HUES64 (cell line): ENCODE data around the gene D2HGDH.
A peak's percentile ranks its signal among the peaks of the same experiment; 100 is the strongest.
"Not testable (repeated sequence)": the region's sequence is repeated elsewhere in the genome, so short reads cannot be mapped to it uniquely, and the experiment has no call there.

Experiments used
- H3K27ac ChIP-seq: 2 replicates; pipeline ENCODE4 v1.7.0; 2013; ENCODE audit warnings: low read depth, low read length, inconsistent platforms
- H3K27me3 ChIP-seq: 2 replicates; pipeline ENCODE4 v1.6.1; 2013; ENCODE audit warnings: mild to moderate bottlenecking, low read length; ENCODE audit not compliant: insufficient read depth
- H3K36me3 ChIP-seq: 2 replicates; pipeline ENCODE4 v1.6.1; 2013; ENCODE audit warnings: mild to moderate bottlenecking, low read length; ENCODE audit not compliant: insufficient read depth
- H3K4me1 ChIP-seq: 2 replicates; pipeline ENCODE4 v1.6.1; 2013; ENCODE audit warnings: mild to moderate bottlenecking, low read length, moderate library complexity; ENCODE audit not compliant: insufficient read depth
- H3K4me3 ChIP-seq: 2 replicates; pipeline ENCODE4 v1.5.1; 2013; ENCODE audit warnings: mild to moderate bottlenecking, low read length, moderate library complexity
- H3K9ac ChIP-seq: 2 replicates; pipeline ENCODE4 v1.6.1; 2013; ENCODE audit warnings: mild to moderate bottlenecking, low read depth, low read length
- H3K9me3 ChIP-seq: 2 replicates; pipeline ENCODE4 v1.6.1; 2013; ENCODE audit warnings: low read depth, low read length; ENCODE audit not compliant: insufficient read depth
- WGBS: fragments of 150-250, 120-280 bp; methylation state at CpG from one replicate; pipeline ENCODE4 v1.1.7; 2013; ENCODE audit warnings: missing lambda C conversion rate; 5-methylcytosine and 5-hydroxymethylcytosine counted together

The D2HGDH gene

DNA sequence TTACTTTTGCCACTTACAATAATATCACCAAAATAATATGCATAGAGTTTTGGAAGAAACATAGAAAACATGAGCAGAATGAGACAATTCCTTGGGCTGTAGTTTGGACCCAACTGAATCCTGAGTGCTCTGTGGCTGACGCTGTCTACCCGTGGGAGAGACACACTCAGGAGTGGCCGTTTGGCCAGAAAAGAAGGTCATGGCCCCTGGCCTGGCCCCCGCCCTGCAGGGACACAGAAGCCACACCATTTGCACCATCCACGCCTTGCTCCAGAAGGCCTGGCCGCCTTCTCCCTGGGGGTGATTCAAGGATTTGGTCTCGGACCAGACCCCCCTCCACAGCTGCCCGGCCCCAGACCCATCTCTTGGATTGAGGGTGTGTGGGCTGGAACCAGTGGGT, 6.4 kb upstream of the D2HGDH start:
- Histone ChIP-seq H3K27me3 (no peaks in the 10 kb centered on the region), H3K9me3 (peaks cover 5% of the 10 kb centered on the region), H3K9ac (no peak overlapping the region), H3K4me3 (no peak overlapping the region), H3K4me1 (no peaks in the 10 kb centered on the region), H3K27ac (no peak overlapping the region), H3K36me3 (peaks cover 16% of the 10 kb centered on the region)
- 95% methylated on average over 8 of the region's 8 CpGs for WGBS

GRCh38 chr2:241728627-241729026, 5.8 kb upstream of the D2HGDH start:
- 87% methylated on average over 19 of the region's 19 CpGs for WGBS
- Histone ChIP-seq H3K36me3 (peaks cover 10% of the 10 kb centered on the region), H3K4me1 (no peaks in the 10 kb centered on the region), H3K9ac (no peak overlapping the region), H3K9me3 (no peaks in the 10 kb centered on the region; the same call in 1 of the 2 replicates), H3K27ac (no peak overlapping the region), H3K27me3 (peaks cover 6% of the 10 kb centered on the region), H3K4me3 (no peak overlapping the region)

DNA sequence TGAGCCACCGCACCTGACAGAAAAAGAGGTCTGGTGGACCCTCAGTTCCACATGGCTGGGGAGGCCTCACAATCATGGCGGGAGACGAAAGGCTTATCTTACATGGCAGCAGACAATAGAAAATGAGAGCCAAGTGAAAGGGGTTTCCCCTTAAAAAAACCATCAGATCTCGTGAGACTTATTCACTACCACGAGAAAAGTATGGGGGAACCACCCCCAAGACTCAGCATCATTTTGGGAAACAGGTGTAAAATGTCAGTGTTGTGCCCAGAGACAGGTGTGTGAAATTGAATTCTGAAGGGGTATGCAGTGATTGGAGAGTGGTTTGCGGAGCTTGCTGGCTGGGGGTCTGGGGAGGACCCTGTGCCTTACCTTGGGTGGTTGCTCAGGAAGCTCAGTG, 4.6 kb upstream of the D2HGDH start:
- H3K9me3 ChIP-seq = no peaks in the 10 kb centered on the region
- 90% methylated on average over 6 of the region's 6 CpGs for WGBS

GRCh38 chr2:241730671-241731293, 3.6 kb upstream of the D2HGDH start:
- Histone ChIP-seq H3K27ac (no peak overlapping the region), H3K9ac (no peak overlapping the region), H3K36me3 (peaks cover 4% of the 10 kb centered on the region; the same call in 1 of the 2 replicates), H3K4me1 (no peaks in the 10 kb centered on the region), H3K9me3 (no peaks in the 10 kb centered on the region), H3K27me3 (peaks cover 9% of the 10 kb centered on the region), H3K4me3 (no peak overlapping the region)
- WGBS = 91% methylated on average over 12 of the region's 12 CpGs

More for the DNA sequence above, 4.6 kb upstream of the D2HGDH start:
- Histone ChIP-seq H3K36me3 (peaks cover 4% of the 10 kb centered on the region; the same call in 1 of the 2 replicates), H3K27me3 (peaks cover 9% of the 10 kb centered on the region), H3K4me1 (no peaks in the 10 kb centered on the region), H3K4me3 (no peak overlapping the region), H3K9ac (no peak overlapping the region), H3K27ac (no peak overlapping the region)

GRCh38 chr2:241732513-241733186, 1.8 kb upstream of the D2HGDH start:
- not testable (repeated sequence) for H3K27me3 ChIP-seq, H3K9me3 ChIP-seq, H3K4me3 ChIP-seq, H3K36me3 ChIP-seq, H3K4me1 ChIP-seq, H3K9ac ChIP-seq, H3K27ac ChIP-seq
- WGBS = 44% methylated on average over 21 of the region's 26 CpGs

GRCh38 chr2:241733391-241734207, 831 bp upstream of the D2HGDH start:
- no peak overlapping the region for H3K9ac ChIP-seq
- H3K4me1 ChIP-seq = no peaks in the 10 kb centered on the region
- WGBS = 91% methylated on average over 23 of the region's 23 CpGs
- H3K27ac ChIP-seq = no peak overlapping the region
- H3K9me3 ChIP-seq = no peaks in the 10 kb centered on the region
- peak overlapping the region; percentile 91 for H3K4me3 ChIP-seq
- peaks cover 9% of the 10 kb centered on the region for H3K27me3 ChIP-seq
- no peaks in the 10 kb centered on the region for H3K36me3 ChIP-seq

DNA sequence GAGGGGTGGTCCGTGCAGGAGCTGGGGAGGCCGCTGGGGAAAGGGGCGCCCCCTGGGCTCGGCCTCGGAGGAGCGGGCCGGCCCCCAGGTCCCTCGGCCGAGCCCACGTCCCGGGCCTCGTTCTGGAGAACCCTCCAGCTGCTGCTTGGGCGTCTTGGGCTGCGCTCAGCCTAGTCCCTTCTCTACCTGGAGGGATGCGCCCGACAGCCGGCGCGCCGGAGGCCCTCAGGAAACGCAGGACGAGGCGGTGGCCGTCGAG, 293 bp upstream of the D2HGDH start:
- WGBS = 8% methylated on average over 25 of the region's 25 CpGs
- H3K4me3 ChIP-seq = peak overlapping the region; percentile 91
- peaks cover 9% of the 10 kb centered on the region for H3K27me3 ChIP-seq
- H3K9ac ChIP-seq = no peak overlapping the region
- no peaks in the 10 kb centered on the region for H3K4me1 ChIP-seq
- H3K27ac ChIP-seq = no peak overlapping the region
- H3K9me3 ChIP-seq = no peaks in the 10 kb centered on the region
- no peaks in the 10 kb centered on the region for H3K36me3 ChIP-seq

GRCh38 chr2:241736111-241736510, 1.7 kb downstream of the D2HGDH start:
- Histone ChIP-seq H3K27ac (no peak overlapping the region), H3K4me1 (no peaks in the 10 kb centered on the region), H3K36me3 (no peaks in the 10 kb centered on the region), H3K4me3 (no peak overlapping the region), H3K9ac (no peak overlapping the region), H3K27me3 (peaks cover 9% of the 10 kb centered on the region), H3K9me3 (no peaks in the 10 kb centered on the region)
- WGBS = 88% methylated on average over 2 of the region's 3 CpGs

GRCh38 chr2:241738040-241738686, 3.7 kb downstream of the D2HGDH start:
- H3K4me3 ChIP-seq = no peak overlapping the region
- H3K4me1 ChIP-seq = no peaks in the 10 kb centered on the region
- H3K27ac ChIP-seq = no peak overlapping the region
- peaks cover 8% of the 10 kb centered on the region for H3K27me3 ChIP-seq
- no peak overlapping the region for H3K9ac ChIP-seq
- 93% methylated on average over 17 of the region's 17 CpGs for WGBS
- H3K36me3 ChIP-seq = no peaks in the 10 kb centered on the region
- no peaks in the 10 kb centered on the region for H3K9me3 ChIP-seq

- Histone ChIP-seq H3K4me1 (no peaks in the 10 kb centered on the region), H3K27ac (no peak overlapping the region), H3K9ac (no peak overlapping the region), H3K4me3 (no peak overlapping the region), H3K27me3 (no peaks in the 10 kb centered on the region), H3K9me3 (no peaks in the 10 kb centered on the region), H3K36me3 (peaks cover 5% of the 10 kb centered on the region; the same call in 1 of the 2 replicates)
- 93% methylated on average over 15 of the region's 15 CpGs for WGBS
These were observed 4.7 kb downstream of the D2HGDH start for GRCh38 chr2:241739177-241739576.

DNA sequence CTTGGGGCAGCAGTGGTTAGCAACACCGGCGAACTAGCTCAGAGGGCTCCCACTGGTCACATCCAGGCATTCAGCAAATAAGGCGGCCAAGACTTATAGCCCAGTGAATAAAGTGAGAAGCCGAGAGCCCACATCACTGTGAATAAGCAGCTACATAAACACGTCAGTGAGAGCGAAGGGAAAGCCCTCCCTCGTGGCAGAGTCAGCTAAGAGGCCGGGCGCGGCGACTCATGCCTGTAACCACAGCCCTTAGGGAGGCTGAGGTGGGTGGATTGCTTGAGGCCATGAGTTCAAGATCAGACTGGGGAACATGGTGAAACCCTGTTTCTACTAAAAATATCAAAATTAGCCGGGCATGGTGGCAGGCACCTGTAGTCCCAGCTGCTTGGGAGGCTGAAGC, 5.2 kb downstream of the D2HGDH start:
- Histone ChIP-seq H3K9ac (no peak overlapping the region), H3K36me3 (peaks cover 9% of the 10 kb centered on the region), H3K9me3 (no peaks in the 10 kb centered on the region), H3K4me1 (no peaks in the 10 kb centered on the region), H3K4me3 (no peak overlapping the region), H3K27ac (no peak overlapping the region), H3K27me3 (no peaks in the 10 kb centered on the region)
- 94% methylated on average over 12 of the region's 12 CpGs for WGBS
